Measurements from ENCODE around the gene TMEM141.
A peak's percentile ranks its signal among the peaks of the same experiment; 100 is the strongest.

The TMEM141 gene

GRCh38 chr9:136792321-136793085 is 1.4 kb downstream of the TMEM141 start:
- H2BK12ac ChIP-seq (ENCODE audit: low read length) = no peak overlapping the region
- H3K27ac ChIP-seq (replicated peaks; ENCODE audit: low read length) = no peak overlapping the region
- peaks cover 22 to 34% of the 10 kb centered on the region in 2 donors for H3K4me1 ChIP-seq (ENCODE audit: control insufficient read depth in 2 of 2, insufficient read depth in 1 of 2, low read depth in 1 of 2, low read length in 2 of 2)
- H2AK5ac ChIP-seq (ENCODE audit: low read depth, low read length) = peak overlapping the region; percentile 89
- peak overlapping the region; percentile 64 for H2BK15ac ChIP-seq (ENCODE audit: low read length)
- no peaks in the 10 kb centered on the region for H3K9me3 ChIP-seq (replicated peaks in 1 of 2; ENCODE audit: control insufficient read depth in 2 of 2, insufficient read depth in 1 of 2, low read depth in 1 of 2, low read length in 2 of 2)
- WGBS, 2 donors (ENCODE audit: extremely low coverage in 2 of 2, insufficient read length in 2 of 2, insufficient replicate concordance in 1 of 2) = no CpG with 5 or more reads among the region's 15 CpGs
- no peak overlapping the region for H3K14ac ChIP-seq (ENCODE audit: low read length)
- H3K4me2 ChIP-seq (ENCODE audit: insufficient read depth, low read length, poor library complexity, severe bottlenecking) = peak overlapping the region; percentile 96
- no peak overlapping the region for H4K8ac ChIP-seq (ENCODE audit: low read depth, low read length)
- H3K4ac ChIP-seq (ENCODE audit: low read length) = peak overlapping the region; percentile 66
- no peak for DNase-seq (ENCODE audit: low spot score)
- no peaks in the 10 kb centered on the region for H3K79me1 ChIP-seq (ENCODE audit: low read depth, low read length)
- H3K4me3 ChIP-seq (ENCODE audit: low read length in 2 of 2) = peak overlapping the region in 1 of 2 donors; percentile 90
- peak overlapping the region; percentile 85 for H3K23ac ChIP-seq (ENCODE audit: low read depth, low read length, poor library complexity)
- peak overlapping the region; percentile 95 for H2BK5ac ChIP-seq (ENCODE audit: low read length)
- no peaks in the 10 kb centered on the region for H3K27me3 ChIP-seq (ENCODE audit: control insufficient read depth in 3 of 3, insufficient read depth in 3 of 3, low read depth in 1 of 3, low read length in 3 of 3)
- H3K18ac ChIP-seq (ENCODE audit: low read length) = no peak overlapping the region
- H3K9ac ChIP-seq (ENCODE audit: low read depth, low read length, poor library complexity) = no peak overlapping the region
- H4K91ac ChIP-seq (ENCODE audit: low read depth, low read length, poor library complexity) = no peak overlapping the region
- H2BK120ac ChIP-seq (ENCODE audit: low read depth, low read length) = peak overlapping the region; percentile 72
- no peak overlapping the region for H2AFZ ChIP-seq (ENCODE audit: low read length)
- peaks cover 4 to 14% of the 10 kb centered on the region in 2 donors for H3K36me3 ChIP-seq (replicated peaks in 1 of 2; ENCODE audit: control insufficient read depth in 2 of 2, insufficient read depth in 2 of 2, low read length in 2 of 2)

GRCh38 chr9:136793086-136793946 is 2.2 kb downstream of the TMEM141 start:
- Histone ChIP-seq H4K8ac (ENCODE audit: low read depth, low read length) (no peak overlapping the region), H2BK5ac (ENCODE audit: low read length) (peak overlapping the region; percentile 24), H2AK5ac (ENCODE audit: low read depth, low read length) (peak overlapping the region; percentile 52), H3K79me1 (ENCODE audit: low read depth, low read length) (no peaks in the 10 kb centered on the region), H3K14ac (ENCODE audit: low read length) (no peak overlapping the region), H3K9me3 (replicated peaks in 1 of 2; ENCODE audit: control insufficient read depth in 2 of 2, insufficient read depth in 1 of 2, low read depth in 1 of 2, low read length in 2 of 2) (no peaks in the 10 kb centered on the region), H2BK120ac (ENCODE audit: low read depth, low read length) (peak overlapping the region; percentile 72), H2AFZ (ENCODE audit: low read length) (no peak overlapping the region), H3K4me3 (ENCODE audit: low read length in 2 of 2) (no peak overlapping the region), H3K18ac (ENCODE audit: low read length) (no peak overlapping the region), H3K23ac (ENCODE audit: low read depth, low read length, poor library complexity) (peak overlapping the region; percentile 89), H3K36me3 (replicated peaks in 1 of 2; ENCODE audit: control insufficient read depth in 2 of 2, insufficient read depth in 2 of 2, low read length in 2 of 2) (peaks cover 4 to 14% of the 10 kb centered on the region in 2 donors), H2BK12ac (ENCODE audit: low read length) (no peak overlapping the region), H2BK15ac (ENCODE audit: low read length) (no peak overlapping the region), H3K4me1 (ENCODE audit: control insufficient read depth in 2 of 2, insufficient read depth in 1 of 2, low read depth in 1 of 2, low read length in 2 of 2) (peaks cover 22 to 31% of the 10 kb centered on the region in 2 donors), H3K27me3 (ENCODE audit: control insufficient read depth in 3 of 3, insufficient read depth in 3 of 3, low read depth in 1 of 3, low read length in 3 of 3) (no peaks in the 10 kb centered on the region), H3K4ac (ENCODE audit: low read length) (peak overlapping the region; percentile 41), H3K9ac (ENCODE audit: low read depth, low read length, poor library complexity) (no peak overlapping the region), H4K91ac (ENCODE audit: low read depth, low read length, poor library complexity) (no peak overlapping the region), H3K4me2 (ENCODE audit: insufficient read depth, low read length, poor library complexity, severe bottlenecking) (no peak overlapping the region), H3K27ac (replicated peaks; ENCODE audit: low read length) (no peak overlapping the region)
- WGBS, 2 donors (ENCODE audit: extremely low coverage in 2 of 2, insufficient read length in 2 of 2, insufficient replicate concordance in 1 of 2) = no CpG with 5 or more reads among the region's 17 CpGs
- no peak for DNase-seq (ENCODE audit: low spot score)

GRCh38 chr9:136794281-136794999 is 3.3 kb downstream of the TMEM141 start:
- no CpG with 5 or more reads among the region's 14 CpGs for WGBS, 2 donors (ENCODE audit: extremely low coverage in 2 of 2, insufficient read length in 2 of 2, insufficient replicate concordance in 1 of 2)
- Histone ChIP-seq H3K79me1 (ENCODE audit: low read depth, low read length) (no peaks in the 10 kb centered on the region), H3K4me1 (ENCODE audit: control insufficient read depth in 2 of 2, insufficient read depth in 1 of 2, low read depth in 1 of 2, low read length in 2 of 2) (peaks cover 17 to 28% of the 10 kb centered on the region in 2 donors)

More at GRCh38 chr9:136794281-136794999, 3.3 kb downstream of the TMEM141 start:
- Histone ChIP-seq H4K91ac (ENCODE audit: low read depth, low read length, poor library complexity) (no peak overlapping the region), H3K14ac (ENCODE audit: low read length) (no peak overlapping the region), H3K36me3 (replicated peaks in 1 of 2; ENCODE audit: control insufficient read depth in 2 of 2, insufficient read depth in 2 of 2, low read length in 2 of 2) (peaks cover 4 to 14% of the 10 kb centered on the region in 2 donors), H3K4me3 (ENCODE audit: low read length in 2 of 2) (no peak overlapping the region), H2AFZ (ENCODE audit: low read length) (no peak overlapping the region), H3K9me3 (replicated peaks in 1 of 2; ENCODE audit: control insufficient read depth in 2 of 2, insufficient read depth in 1 of 2, low read depth in 1 of 2, low read length in 2 of 2) (no peaks in the 10 kb centered on the region), H2BK12ac (ENCODE audit: low read length) (no peak overlapping the region), H3K4ac (ENCODE audit: low read length) (no peak overlapping the region), H3K27me3 (ENCODE audit: control insufficient read depth in 3 of 3, insufficient read depth in 3 of 3, low read depth in 1 of 3, low read length in 3 of 3) (peaks cover 0 to 7% (median 5%) of the 10 kb centered on the region in 3 experiments), H3K27ac (replicated peaks; ENCODE audit: low read length) (no peak overlapping the region), H2BK120ac (ENCODE audit: low read depth, low read length) (no peak overlapping the region), H3K18ac (ENCODE audit: low read length) (no peak overlapping the region), H3K4me2 (ENCODE audit: insufficient read depth, low read length, poor library complexity, severe bottlenecking) (no peak overlapping the region), H3K9ac (ENCODE audit: low read depth, low read length, poor library complexity) (no peak overlapping the region), H2AK5ac (ENCODE audit: low read depth, low read length) (no peak overlapping the region), H4K8ac (ENCODE audit: low read depth, low read length) (no peak overlapping the region), H2BK15ac (ENCODE audit: low read length) (no peak overlapping the region), H2BK5ac (ENCODE audit: low read length) (no peak overlapping the region), H3K23ac (ENCODE audit: low read depth, low read length, poor library complexity) (no peak overlapping the region)
- DNase-seq (ENCODE audit: low spot score) = no peak
